WTC11 (cell line): ENCODE results near the gene NRBF2. TPM values are rescaled to one million over a fixed set of nuclear protein-coding genes. Genes with fewer than 3 reads are reported as not detected.

Source experiments
- ATAC-seq: fragments of 200-7000 bp; cut with Tn5 transposase; 2 replicates; pipeline ENCODE4 v1.10.0; 2021; ENCODE audit warnings: mild to moderate bottlenecking, moderate library complexity
- CTCF ChIA-PET: fragments of 300-600 bp; sonication (Branson Sonifier 250); formaldehyde crosslinking; loops from one replicate; lab custom pipeline; 2021; ENCODE audit warnings: antibody characterized with exemption; lab: Charles Lee
- POLR2A ChIA-PET: fragments of 350-600 bp; sonication (Branson Sonifier 250); formaldehyde crosslinking; loops from one replicate; lab custom pipeline; 2021; ENCODE audit warnings: antibody characterized with exemption; lab: Charles Lee
- DNase-seq: peaks from one replicate; pipeline ENCODE4 v3.0.0; 2021; ENCODE audit warnings: low spot score
- H3K27ac Mint-ChIP-seq: 2 replicates; pipeline ENCODE4 v1.8.0; 2021; ENCODE audit warnings: mixed read lengths
- H3K27me3 Mint-ChIP-seq: 2 replicates; pipeline ENCODE4 v1.8.0; 2021; ENCODE audit warnings: low read depth, mild to moderate bottlenecking, moderate library complexity, mixed read lengths
- H3K36me3 Mint-ChIP-seq: 2 replicates; pipeline ENCODE4 v1.8.0; 2021; ENCODE audit warnings: mixed read lengths
- H3K4me1 Mint-ChIP-seq: 2 replicates; pipeline ENCODE4 v1.8.0; 2022; ENCODE audit warnings: mixed read lengths
- H3K4me3 Mint-ChIP-seq: 2 replicates; pipeline ENCODE4 v1.8.0; 2021; ENCODE audit warnings: mild to moderate bottlenecking, moderate library complexity, mixed read lengths
- H3K9me3 Mint-ChIP-seq: 2 replicates; pipeline ENCODE4 v1.8.0; 2021; ENCODE audit warnings: mixed read lengths
- ATF6 ChIP-seq: sonication (generic); formaldehyde crosslinking; IDR thresholded peaks from 2 replicates; pipeline ENCODE4 v1.8.1; 2023; ENCODE audit warnings: mild to moderate bottlenecking, missing genetic modification reagents
- ESRRA ChIP-seq: sonication (generic); formaldehyde crosslinking; IDR thresholded peaks from 2 replicates; pipeline ENCODE4 v1.8.1; 2022; ENCODE audit warnings: mild to moderate bottlenecking, missing genetic modification reagents, borderline replicate concordance
- GABPB1 ChIP-seq: sonication (generic); formaldehyde crosslinking; IDR thresholded peaks from 2 replicates; pipeline ENCODE4 v1.8.1; 2023; ENCODE audit warnings: mild to moderate bottlenecking, missing genetic modification reagents
- NR2C2 ChIP-seq: sonication (generic); formaldehyde crosslinking; IDR thresholded peaks from 2 replicates; pipeline ENCODE4 v1.8.0; 2022; ENCODE audit warnings: mild to moderate bottlenecking, missing genetic modification reagents
- TP53 ChIP-seq: sonication (generic); formaldehyde crosslinking; IDR thresholded peaks from 2 replicates; pipeline ENCODE4 v1.8.1; 2023; ENCODE audit warnings: mild to moderate bottlenecking, missing genetic modification reagents
- ZNF121 ChIP-seq: sonication (generic); formaldehyde crosslinking; IDR thresholded peaks from 2 replicates; pipeline ENCODE4 v1.8.0; 2023; ENCODE audit warnings: missing genetic modification reagents
- ZNF138 ChIP-seq: sonication (generic); formaldehyde crosslinking; conservative IDR thresholded peaks from 2 replicates; pipeline ENCODE4 v1.8.1; 2022; ENCODE audit warnings: mild to moderate bottlenecking, moderate library complexity, missing genetic modification reagents
- ZNF263 ChIP-seq: sonication (generic); formaldehyde crosslinking; IDR thresholded peaks from 2 replicates; pipeline ENCODE4 v1.8.1; 2022; ENCODE audit warnings: low read depth, mild to moderate bottlenecking, moderate library complexity, missing genetic modification reagents
- ZNF532 ChIP-seq: fragments of 250-450 bp; sonication (Bioruptor Pico); IDR thresholded peaks from 2 replicates; pipeline ENCODE4 v1.9.0; 2021; ENCODE audit warnings: mild to moderate bottlenecking, borderline replicate concordance
- total RNA-seq: library from RNA; stranded (reverse); gene quantifications from 3 replicates; pipeline ENCODE4 v1.2.3, GENCODE V29; 2021
- TF ChIP-seq, protein P1 (sequence below): sonication (generic); formaldehyde crosslinking; IDR thresholded peaks from 2 replicates; pipeline ENCODE4 v1.8.0; 2023; ENCODE audit warnings: missing genetic modification reagents, mild to moderate bottlenecking, borderline replicate concordance
- TF ChIP-seq, protein P2 (sequence below): sonication (generic); formaldehyde crosslinking; IDR thresholded peaks from 2 replicates; pipeline ENCODE4 v1.8.0; 2022; ENCODE audit warnings: missing genetic modification reagents
- TF ChIP-seq, protein P3 (sequence below): sonication (generic); formaldehyde crosslinking; IDR thresholded peaks from 2 replicates; pipeline ENCODE4 v1.8.1; 2023; ENCODE audit warnings: mild to moderate bottlenecking, missing genetic modification reagents, moderate library complexity
- TF ChIP-seq, protein P4 (sequence below): sonication (generic); formaldehyde crosslinking; IDR thresholded peaks from 2 replicates; pipeline ENCODE4 v1.8.0; 2022; ENCODE audit warnings: mild to moderate bottlenecking, missing genetic modification reagents
- TF ChIP-seq, protein P5 (sequence below): sonication (generic); formaldehyde crosslinking; IDR thresholded peaks from 2 replicates; pipeline ENCODE4 v1.8.1; 2022; ENCODE audit warnings: mild to moderate bottlenecking, moderate library complexity, missing genetic modification reagents

Gene NRBF2
- total RNA-seq, 1 experiment from 2014 or later, result 25.9 TPM

DNA sequence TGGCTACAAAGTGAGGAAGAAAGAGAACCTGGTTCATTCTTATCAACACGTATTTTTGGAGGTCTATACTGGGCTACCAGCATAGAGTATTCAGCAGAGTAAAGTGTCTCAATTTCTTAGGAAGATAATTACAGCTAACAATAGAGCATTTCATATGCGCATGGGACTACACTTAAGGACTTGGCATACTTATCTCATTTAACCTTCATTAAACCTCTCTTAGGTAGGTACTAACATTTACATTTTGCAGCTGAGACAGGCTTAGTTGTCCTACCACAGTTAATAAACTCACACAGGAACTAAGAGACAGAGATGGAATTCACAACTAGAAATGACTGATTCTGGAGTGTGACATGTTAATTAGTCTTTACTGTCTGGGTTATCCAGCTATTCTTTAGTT lies 66.6 kb downstream of the NRBF2 start:
- CTCF ChIA-PET, result interaction anchor here (0.8 to 2.0 kb wide), 3 partner anchors 73 to 520 kb away, joined by 4 to 7 read pairs (median 6); no protein-coding TSS in a partner anchor
- peak overlapping the region; percentile 47 for H3K27ac Mint-ChIP-seq
- POLR2A ChIA-PET, result interaction anchor here (0.6 kb wide), 1 partner anchor 744 kb away, joined by 4 read pairs; no protein-coding TSS in a partner anchor
- no peaks in the 10 kb centered on the region for H3K9me3 Mint-ChIP-seq
- peak overlapping the region; percentile 34 for H3K4me3 Mint-ChIP-seq
- no peak for TF ChIP-seq GABPB1
- no peak for TF ChIP-seq ZNF532 (CRISPR knock-in tag)
- TF ChIP-seq, protein P1, sequence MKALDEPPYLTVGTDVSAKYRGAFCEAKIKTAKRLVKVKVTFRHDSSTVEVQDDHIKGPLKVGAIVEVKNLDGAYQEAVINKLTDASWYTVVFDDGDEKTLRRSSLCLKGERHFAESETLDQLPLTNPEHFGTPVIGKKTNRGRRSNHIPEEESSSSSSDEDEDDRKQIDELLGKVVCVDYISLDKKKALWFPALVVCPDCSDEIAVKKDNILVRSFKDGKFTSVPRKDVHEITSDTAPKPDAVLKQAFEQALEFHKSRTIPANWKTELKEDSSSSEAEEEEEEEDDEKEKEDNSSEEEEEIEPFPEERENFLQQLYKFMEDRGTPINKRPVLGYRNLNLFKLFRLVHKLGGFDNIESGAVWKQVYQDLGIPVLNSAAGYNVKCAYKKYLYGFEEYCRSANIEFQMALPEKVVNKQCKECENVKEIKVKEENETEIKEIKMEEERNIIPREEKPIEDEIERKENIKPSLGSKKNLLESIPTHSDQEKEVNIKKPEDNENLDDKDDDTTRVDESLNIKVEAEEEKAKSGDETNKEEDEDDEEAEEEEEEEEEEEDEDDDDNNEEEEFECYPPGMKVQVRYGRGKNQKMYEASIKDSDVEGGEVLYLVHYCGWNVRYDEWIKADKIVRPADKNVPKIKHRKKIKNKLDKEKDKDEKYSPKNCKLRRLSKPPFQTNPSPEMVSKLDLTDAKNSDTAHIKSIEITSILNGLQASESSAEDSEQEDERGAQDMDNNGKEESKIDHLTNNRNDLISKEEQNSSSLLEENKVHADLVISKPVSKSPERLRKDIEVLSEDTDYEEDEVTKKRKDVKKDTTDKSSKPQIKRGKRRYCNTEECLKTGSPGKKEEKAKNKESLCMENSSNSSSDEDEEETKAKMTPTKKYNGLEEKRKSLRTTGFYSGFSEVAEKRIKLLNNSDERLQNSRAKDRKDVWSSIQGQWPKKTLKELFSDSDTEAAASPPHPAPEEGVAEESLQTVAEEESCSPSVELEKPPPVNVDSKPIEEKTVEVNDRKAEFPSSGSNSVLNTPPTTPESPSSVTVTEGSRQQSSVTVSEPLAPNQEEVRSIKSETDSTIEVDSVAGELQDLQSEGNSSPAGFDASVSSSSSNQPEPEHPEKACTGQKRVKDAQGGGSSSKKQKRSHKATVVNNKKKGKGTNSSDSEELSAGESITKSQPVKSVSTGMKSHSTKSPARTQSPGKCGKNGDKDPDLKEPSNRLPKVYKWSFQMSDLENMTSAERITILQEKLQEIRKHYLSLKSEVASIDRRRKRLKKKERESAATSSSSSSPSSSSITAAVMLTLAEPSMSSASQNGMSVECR (CRISPR knock-in tag), result no peak
- no peak for TF ChIP-seq ESRRA (CRISPR knock-in tag)
- TF ChIP-seq, protein P2, sequence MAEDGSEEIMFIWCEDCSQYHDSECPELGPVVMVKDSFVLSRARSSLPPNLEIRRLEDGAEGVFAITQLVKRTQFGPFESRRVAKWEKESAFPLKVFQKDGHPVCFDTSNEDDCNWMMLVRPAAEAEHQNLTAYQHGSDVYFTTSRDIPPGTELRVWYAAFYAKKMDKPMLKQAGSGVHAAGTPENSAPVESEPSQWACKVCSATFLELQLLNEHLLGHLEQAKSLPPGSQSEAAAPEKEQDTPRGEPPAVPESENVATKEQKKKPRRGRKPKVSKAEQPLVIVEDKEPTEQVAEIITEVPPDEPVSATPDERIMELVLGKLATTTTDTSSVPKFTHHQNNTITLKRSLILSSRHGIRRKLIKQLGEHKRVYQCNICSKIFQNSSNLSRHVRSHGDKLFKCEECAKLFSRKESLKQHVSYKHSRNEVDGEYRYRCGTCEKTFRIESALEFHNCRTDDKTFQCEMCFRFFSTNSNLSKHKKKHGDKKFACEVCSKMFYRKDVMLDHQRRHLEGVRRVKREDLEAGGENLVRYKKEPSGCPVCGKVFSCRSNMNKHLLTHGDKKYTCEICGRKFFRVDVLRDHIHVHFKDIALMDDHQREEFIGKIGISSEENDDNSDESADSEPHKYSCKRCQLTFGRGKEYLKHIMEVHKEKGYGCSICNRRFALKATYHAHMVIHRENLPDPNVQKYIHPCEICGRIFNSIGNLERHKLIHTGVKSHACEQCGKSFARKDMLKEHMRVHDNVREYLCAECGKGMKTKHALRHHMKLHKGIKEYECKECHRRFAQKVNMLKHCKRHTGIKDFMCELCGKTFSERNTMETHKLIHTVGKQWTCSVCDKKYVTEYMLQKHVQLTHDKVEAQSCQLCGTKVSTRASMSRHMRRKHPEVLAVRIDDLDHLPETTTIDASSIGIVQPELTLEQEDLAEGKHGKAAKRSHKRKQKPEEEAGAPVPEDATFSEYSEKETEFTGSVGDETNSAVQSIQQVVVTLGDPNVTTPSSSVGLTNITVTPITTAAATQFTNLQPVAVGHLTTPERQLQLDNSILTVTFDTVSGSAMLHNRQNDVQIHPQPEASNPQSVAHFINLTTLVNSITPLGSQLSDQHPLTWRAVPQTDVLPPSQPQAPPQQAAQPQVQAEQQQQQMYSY, result no peak
- TF ChIP-seq, protein P3, sequence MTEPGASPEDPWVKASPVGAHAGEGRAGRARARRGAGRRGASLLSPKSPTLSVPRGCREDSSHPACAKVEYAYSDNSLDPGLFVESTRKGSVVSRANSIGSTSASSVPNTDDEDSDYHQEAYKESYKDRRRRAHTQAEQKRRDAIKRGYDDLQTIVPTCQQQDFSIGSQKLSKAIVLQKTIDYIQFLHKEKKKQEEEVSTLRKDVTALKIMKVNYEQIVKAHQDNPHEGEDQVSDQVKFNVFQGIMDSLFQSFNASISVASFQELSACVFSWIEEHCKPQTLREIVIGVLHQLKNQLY (CRISPR knock-in tag), result no peak
- no peak for TF ChIP-seq ZNF263
- TF ChIP-seq, protein P4, sequence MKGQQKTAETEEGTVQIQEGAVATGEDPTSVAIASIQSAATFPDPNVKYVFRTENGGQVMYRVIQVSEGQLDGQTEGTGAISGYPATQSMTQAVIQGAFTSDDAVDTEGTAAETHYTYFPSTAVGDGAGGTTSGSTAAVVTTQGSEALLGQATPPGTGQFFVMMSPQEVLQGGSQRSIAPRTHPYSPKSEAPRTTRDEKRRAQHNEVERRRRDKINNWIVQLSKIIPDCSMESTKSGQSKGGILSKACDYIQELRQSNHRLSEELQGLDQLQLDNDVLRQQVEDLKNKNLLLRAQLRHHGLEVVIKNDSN (CRISPR knock-in tag), result no peak
- no peak for TF ChIP-seq NR2C2 (CRISPR knock-in tag)
- TF ChIP-seq ZNF121 (CRISPR knock-in tag), result no peak
- no peak for TF ChIP-seq TP53 (CRISPR knock-in tag)
- no peak for TF ChIP-seq ATF6
- TF ChIP-seq ZNF138 (CRISPR knock-in tag), result no peak
- TF ChIP-seq, protein P5, sequence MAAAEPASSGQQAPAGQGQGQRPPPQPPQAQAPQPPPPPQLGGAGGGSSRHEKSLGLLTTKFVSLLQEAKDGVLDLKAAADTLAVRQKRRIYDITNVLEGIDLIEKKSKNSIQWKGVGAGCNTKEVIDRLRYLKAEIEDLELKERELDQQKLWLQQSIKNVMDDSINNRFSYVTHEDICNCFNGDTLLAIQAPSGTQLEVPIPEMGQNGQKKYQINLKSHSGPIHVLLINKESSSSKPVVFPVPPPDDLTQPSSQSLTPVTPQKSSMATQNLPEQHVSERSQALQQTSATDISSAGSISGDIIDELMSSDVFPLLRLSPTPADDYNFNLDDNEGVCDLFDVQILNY, result no peak
- no peaks in the 10 kb centered on the region for H3K27me3 Mint-ChIP-seq
- ATAC-seq (peak; percentile 63), DNase-seq (no peak)
- H3K4me1 Mint-ChIP-seq, result peaks cover 37% of the 10 kb centered on the region
- peaks cover 49% of the 10 kb centered on the region for H3K36me3 Mint-ChIP-seq
